ENCODE data around the gene LRRC26. TPM values are rescaled to one million over a fixed set of nuclear protein-coding genes. Genes with fewer than 3 reads are reported as not detected.

The LRRC26 gene
- total RNA-seq, 4 donors from 2014 or later = not detected

- no peaks in the 10 kb centered on the region for H3K4me1 ChIP-seq
- intact Hi-C loops (cut with DNase I) = no loop called here
- H3K27me3 ChIP-seq = no peaks in the 10 kb centered on the region
Measured at GRCh38 chr9:137178939-137179630, 9.2 kb upstream of the LRRC26 start.

GRCh38 chr9:137178201-137178938 lies 8.5 kb upstream of the LRRC26 start:
- no peak for TF ChIP-seq POLR2A (IDR thresholded peaks at IDR 0.05)
- TF ChIP-seq, protein P1, sequence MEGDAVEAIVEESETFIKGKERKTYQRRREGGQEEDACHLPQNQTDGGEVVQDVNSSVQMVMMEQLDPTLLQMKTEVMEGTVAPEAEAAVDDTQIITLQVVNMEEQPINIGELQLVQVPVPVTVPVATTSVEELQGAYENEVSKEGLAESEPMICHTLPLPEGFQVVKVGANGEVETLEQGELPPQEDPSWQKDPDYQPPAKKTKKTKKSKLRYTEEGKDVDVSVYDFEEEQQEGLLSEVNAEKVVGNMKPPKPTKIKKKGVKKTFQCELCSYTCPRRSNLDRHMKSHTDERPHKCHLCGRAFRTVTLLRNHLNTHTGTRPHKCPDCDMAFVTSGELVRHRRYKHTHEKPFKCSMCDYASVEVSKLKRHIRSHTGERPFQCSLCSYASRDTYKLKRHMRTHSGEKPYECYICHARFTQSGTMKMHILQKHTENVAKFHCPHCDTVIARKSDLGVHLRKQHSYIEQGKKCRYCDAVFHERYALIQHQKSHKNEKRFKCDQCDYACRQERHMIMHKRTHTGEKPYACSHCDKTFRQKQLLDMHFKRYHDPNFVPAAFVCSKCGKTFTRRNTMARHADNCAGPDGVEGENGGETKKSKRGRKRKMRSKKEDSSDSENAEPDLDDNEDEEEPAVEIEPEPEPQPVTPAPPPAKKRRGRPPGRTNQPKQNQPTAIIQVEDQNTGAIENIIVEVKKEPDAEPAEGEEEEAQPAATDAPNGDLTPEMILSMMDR (IDR thresholded peaks at IDR 0.05) = no peak
- H3K4me3 ChIP-seq (replicated peaks in 1 of 3) = no peak overlapping the region
- no peaks in the 10 kb centered on the region for H3K27me3 ChIP-seq
- H3K27ac ChIP-seq = no peak overlapping the region
- intact Hi-C loops (cut with DNase I) = no loop called here
- peaks cover 31 to 48% of the 10 kb centered on the region in 2 donors for H3K36me3 ChIP-seq
- no peak for DNase-seq
- WGBS, 2 donors = 91 to 94% methylated on average over 15 to 16 of the region's 23 CpGs
- no peaks in the 10 kb centered on the region for H3K4me1 ChIP-seq
- no peaks in the 10 kb centered on the region for H3K9me3 ChIP-seq

More at GRCh38 chr9:137178939-137179630, 9.2 kb upstream of the LRRC26 start:
- Histone ChIP-seq H3K4me3 (replicated peaks in 1 of 3) (no peak overlapping the region), H3K27ac (no peak overlapping the region), H3K9me3 (no peaks in the 10 kb centered on the region), H3K36me3 (peaks cover 38 to 55% of the 10 kb centered on the region in 2 donors)
- WGBS, 2 donors = 93 to 95% methylated on average over 17 to 19 of the region's 19 CpGs
- DNase-seq = no peak
- TF ChIP-seq POLR2A (IDR thresholded peaks at IDR 0.05) = no peak
- TF ChIP-seq, protein P1 (IDR thresholded peaks at IDR 0.05) = no peak

GRCh38 chr9:137176302-137177182 lies 6.7 kb upstream of the LRRC26 start:
- Histone ChIP-seq H3K36me3 (peaks cover 22 to 29% of the 10 kb centered on the region in 2 donors), H3K9me3 (no peaks in the 10 kb centered on the region), H3K27ac (no peak overlapping the region), H3K4me1 (no peaks in the 10 kb centered on the region), H3K4me3 (replicated peaks in 1 of 3) (no peak overlapping the region), H3K27me3 (no peaks in the 10 kb centered on the region)
- TF ChIP-seq POLR2A (IDR thresholded peaks at IDR 0.05) = no peak
- TF ChIP-seq, protein P1 (IDR thresholded peaks at IDR 0.05) = peak in 4 of 6 experiments; percentile 10 to 43 (median 39)
- WGBS, 2 donors = 53 to 63% methylated on average over 17 of the region's 17 CpGs
- intact Hi-C loops (cut with DNase I) = no loop called here
- DNase-seq = peak in 1 of 2 donors; percentile 23

- Histone ChIP-seq H3K27ac (no peak overlapping the region), H3K36me3 (peaks cover 11 to 19% of the 10 kb centered on the region in 2 donors), H3K4me3 (replicated peaks in 1 of 3) (no peak overlapping the region), H3K27me3 (no peaks in the 10 kb centered on the region), H3K4me1 (no peaks in the 10 kb centered on the region), H3K9me3 (no peaks in the 10 kb centered on the region)
- intact Hi-C loops (cut with DNase I) = no loop called here
- 27 to 78% methylated on average over 4 to 5 of the region's 33 CpGs for WGBS, 2 donors
- no peak for DNase-seq
- TF ChIP-seq POLR2A (IDR thresholded peaks at IDR 0.05) = no peak
- TF ChIP-seq, protein P1 (IDR thresholded peaks at IDR 0.05) = no peak
Measured at GRCh38 chr9:137175345-137175961, 5.6 kb upstream of the LRRC26 start.
